Astrocyte (in vitro differentiated cells and primary cell): ENCODE data around the gene POU5F1.

ENCODE experiments used
- CTCF ChIP-seq: IDR thresholded peaks from 2 replicates; pipeline ENCODE4 v1.5.1; 2011; ENCODE audit warnings: low read depth, mild to moderate bottlenecking, inconsistent platforms, low read length, moderate library complexity; ENCODE audit not compliant: insufficient read depth
- EZH2 ChIP-seq: IDR thresholded peaks from 2 replicates; pipeline ENCODE4 v1.6.1; 2012; ENCODE audit warnings: mild to moderate bottlenecking, low read length, inconsistent platforms; ENCODE audit not compliant: insufficient read depth

GRCh38 chr6:31208506-31208905 lies 38.0 kb upstream of the POU5F1 start:
- TF ChIP-seq CTCF = no peak
- TF ChIP-seq EZH2 = no peak
